Erythroblast (primary cell): ENCODE measurements around the gene EDEM2.
A peak's percentile ranks its signal among the peaks of the same experiment; 100 is the strongest.
"Not testable (repeated sequence)": the region's sequence is repeated elsewhere in the genome, so short reads cannot be mapped to it uniquely, and the experiment has no call there.

ENCODE experiments used
- DNase-seq, 2 experiments: peaks; one replicate each; lab custom pipeline; 2025; lab: John Stamatoyannopoulos, UW
- GATA1 ChIP-seq: IDR thresholded peaks from 2 replicates; pipeline ENCODE4 v1.6.1; 2011; ENCODE audit warnings: low read depth, mild to moderate bottlenecking, control low read depth, low read length, moderate library complexity
- POLR2A ChIP-seq: IDR thresholded peaks from 2 replicates; pipeline ENCODE4 v1.6.1; 2011; ENCODE audit warnings: mild to moderate bottlenecking, low read length

EDEM2 gene

GRCh38 chr20:35101620-35102019 lies 45.5 kb downstream of the EDEM2 start:
- DNase-seq = no peak

GRCh38 chr20:35093267-35093884 lies 53.8 kb downstream of the EDEM2 start:
- TF ChIP-seq GATA1 (no peak), POLR2A (no peak)
- peak in 1 of 2 experiments; percentile 44 for DNase-seq

More at GRCh38 chr20:35101620-35102019, 45.5 kb downstream of the EDEM2 start:
- TF ChIP-seq GATA1 (no peak), POLR2A (no peak)

DNA sequence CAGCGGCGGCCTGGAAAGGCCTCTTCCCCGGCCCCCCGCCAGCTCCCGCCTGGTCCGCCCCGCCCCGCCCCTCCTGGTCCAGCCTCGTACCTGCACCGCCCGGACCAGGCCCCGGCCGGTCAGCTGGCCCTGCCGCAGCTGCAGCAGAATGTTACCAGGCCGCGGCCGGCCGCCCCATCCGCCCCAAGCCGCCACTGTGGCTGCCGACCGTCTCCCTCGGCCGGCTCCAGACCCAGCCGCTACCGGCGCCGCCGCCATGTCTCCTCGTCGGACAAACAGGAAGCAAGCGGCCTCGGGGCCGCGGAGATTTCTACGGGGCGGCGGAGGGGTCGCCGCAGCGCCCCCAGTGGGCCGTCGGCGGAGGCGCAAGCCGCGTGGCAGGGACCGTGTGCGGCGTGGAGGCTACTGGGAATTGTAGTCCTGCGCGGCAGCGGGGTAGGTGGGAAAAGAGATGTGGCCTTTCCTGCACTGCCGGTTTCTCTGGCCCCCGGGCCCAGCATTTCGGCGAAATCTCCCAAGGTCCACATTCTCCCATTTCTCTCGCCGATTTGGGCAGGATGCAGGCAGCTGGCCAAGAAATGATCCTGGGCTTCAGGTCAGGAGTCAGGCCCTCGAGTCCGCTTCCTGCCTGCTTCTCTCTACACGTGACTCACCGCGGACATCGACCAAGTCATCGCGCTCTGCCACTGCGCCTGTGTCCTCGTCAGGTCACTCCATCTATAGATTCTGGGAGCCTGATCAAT lies 54.4 kb downstream of the EDEM2 start, which contains the start of gene TRPC4AP:
TSS of gene TRPC4AP (minus strand) at position 284 of the 743 bp plus-strand sequence. CDS start at position 258, 26 bp downstream.
- TF ChIP-seq GATA1 (no peak), POLR2A (peak; percentile 71)
- DNase-seq = peak; percentile 91 to 95

- peak; percentile 50 to 61 for DNase-seq
- no peak for TF ChIP-seq POLR2A
- TF ChIP-seq GATA1 = no peak
Observed at GRCh38 chr20:35091816-35092523, 55.2 kb downstream of the EDEM2 start.

DNA sequence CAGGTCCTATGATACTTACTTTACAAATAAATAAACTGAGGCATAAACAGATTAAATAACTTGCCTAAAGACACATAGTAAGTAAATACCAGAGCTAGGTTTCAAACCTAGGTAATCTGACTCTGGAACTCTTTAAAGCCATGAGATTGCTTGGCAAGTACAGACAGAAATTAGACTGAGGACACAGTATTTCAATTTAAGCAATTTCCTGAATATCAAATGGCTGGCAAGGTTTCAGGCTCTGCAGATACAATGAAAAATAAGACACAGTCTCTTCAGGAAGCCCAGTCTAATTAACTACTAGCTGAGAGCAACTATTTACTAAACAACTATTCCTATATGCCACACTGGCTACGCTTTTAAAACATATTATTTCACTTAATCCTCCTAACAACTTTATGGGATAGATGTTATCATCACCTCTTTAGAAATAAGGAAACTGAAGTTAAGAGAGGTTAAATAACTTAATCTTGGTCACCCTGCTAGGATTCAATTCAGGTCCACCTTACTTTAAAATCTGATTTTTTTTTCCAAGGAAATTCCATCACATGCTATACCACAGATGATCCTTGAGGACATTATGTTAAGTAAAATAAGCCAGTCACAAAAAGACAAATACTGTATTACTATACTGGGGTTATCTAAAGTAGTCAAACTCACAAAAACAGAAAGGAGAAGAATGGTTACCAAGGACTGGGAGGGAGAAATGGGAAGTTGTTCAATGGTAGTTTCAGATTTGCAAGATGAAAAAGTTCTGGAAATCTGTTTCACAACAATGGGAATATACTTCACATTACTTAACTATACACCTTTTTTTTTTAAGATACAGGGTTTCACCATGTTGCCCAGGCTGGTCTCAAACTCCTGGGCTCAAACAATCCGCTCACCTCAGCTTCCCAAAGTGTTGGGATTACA lies 58.6 kb downstream of the EDEM2 start:
- TF ChIP-seq POLR2A (no peak), GATA1 (no peak)
- DNase-seq = no peak

DNA sequence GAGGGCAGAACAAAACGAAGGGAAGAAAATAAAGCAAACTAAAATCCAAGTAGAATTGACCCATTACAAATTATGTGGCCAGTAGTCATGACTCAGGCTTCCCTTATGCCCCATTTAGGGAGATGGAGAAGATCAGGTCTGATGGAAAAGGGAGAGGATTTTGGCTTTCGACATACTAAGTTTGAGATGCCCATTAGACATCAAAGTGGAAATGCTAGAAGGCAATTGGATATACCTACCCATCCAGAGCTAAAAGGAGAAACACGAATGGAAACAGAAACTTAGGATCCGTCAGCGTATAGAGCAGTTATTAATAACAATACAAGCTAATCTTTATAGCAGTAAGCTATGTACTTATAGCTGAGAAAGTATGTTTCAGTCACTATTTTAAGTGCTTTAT lies 59.3 kb downstream of the EDEM2 start:
- DNase-seq = no peak
- TF ChIP-seq GATA1 = no peak
- TF ChIP-seq POLR2A = no peak

- TF ChIP-seq POLR2A (no peak), GATA1 (no peak)
Observed at GRCh38 chr20:35087355-35087754, 59.8 kb downstream of the EDEM2 start.

DNA sequence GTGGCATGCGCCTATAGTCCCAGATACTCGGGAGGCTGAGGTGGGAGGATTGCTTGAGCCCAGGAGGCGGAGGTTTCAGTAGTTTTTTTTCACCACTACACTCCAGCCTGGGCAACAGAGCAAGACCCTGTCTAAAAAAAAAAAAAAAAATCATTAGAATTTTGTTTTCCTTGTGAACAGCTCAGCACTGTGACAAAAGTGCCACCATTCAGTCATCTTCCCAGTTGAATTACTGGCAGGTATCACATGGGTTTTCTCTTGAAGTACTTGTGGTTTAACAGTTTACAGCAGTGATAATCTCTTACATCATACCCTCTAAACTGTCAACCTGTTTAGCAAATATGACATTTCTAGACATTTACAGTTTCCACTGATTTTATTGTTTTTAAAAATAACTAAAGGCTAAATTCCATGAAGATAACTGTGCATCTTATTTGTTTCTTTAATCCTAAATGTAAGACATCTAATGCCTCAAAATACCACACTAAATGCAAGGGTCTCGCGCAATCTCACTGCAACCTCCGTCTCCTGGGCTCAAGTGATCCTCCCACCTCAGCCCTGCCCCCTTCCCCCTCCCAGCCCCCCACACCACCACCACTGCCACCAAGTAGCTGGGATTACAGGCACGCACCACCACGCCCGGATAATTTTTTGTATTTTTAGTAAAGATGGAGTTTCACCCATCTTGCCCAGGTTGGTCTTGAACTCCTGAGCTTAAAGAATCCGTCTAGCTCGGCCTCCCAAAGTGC lies 61.5 kb downstream of the EDEM2 start:
- no peak for DNase-seq
- no peak for TF ChIP-seq POLR2A
- no peak for TF ChIP-seq GATA1

More at GRCh38 chr20:35087355-35087754, 59.8 kb downstream of the EDEM2 start:
- no peak for DNase-seq

DNA sequence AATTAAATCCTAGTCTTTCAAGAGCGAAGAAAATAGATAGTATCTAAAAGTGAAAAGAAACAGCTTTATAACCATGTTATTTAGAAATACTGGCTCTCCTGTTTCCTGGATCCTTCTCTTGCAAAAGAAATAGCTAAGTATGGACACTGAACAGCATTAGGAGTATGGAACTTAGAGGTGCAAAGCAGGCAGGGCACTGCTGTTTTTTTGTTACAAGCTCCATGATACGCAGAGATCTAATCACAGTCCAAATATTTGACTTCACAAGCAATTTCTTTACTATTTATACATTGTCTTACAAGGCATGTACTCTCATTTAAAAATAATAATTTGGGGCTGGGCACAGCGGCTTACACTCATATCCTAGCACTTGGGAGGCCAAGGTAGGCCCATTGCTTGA lies 62.1 kb downstream of the EDEM2 start:
- no peak for DNase-seq
- TF ChIP-seq GATA1 (no peak), POLR2A (no peak)

DNA sequence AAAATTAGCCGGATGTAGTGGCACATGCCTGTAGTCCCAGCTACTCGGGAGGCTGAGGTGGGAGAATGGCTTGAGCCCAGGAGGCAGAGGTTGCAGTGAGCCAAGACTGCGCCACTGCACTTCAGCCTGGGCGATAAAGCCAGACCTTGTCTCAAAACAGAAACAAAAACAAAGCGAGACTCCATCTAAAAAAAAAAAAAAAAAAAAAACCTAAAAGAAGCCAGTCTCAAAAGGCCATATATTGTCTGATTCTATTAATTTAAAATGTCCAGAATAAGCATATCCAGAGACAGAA lies 66.8 kb downstream of the EDEM2 start:
- not testable (repeated sequence) for DNase-seq

- TF ChIP-seq GATA1 (no peak), POLR2A (no peak)
- DNase-seq = no peak
Observed at GRCh38 chr20:35079472-35080347, 67.4 kb downstream of the EDEM2 start.

DNA sequence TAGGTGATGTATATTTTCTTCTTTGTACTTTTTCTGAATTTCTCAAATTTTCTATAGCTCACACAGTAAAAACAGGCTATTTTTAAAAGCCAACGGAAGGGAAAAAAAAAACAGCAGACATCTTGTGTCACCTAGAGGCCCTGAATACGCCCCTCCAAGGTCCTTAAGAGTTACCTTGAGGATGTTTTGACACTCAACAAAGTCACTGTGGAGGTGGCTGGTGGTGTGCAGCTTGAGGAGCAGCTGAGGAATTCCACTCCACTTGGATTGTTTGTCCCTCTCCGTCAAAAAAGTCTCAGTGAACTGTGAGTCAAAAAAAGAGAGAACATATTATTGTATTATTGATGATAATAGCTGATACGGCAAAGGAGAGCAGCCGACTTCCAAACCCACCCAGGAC lies 69.3 kb downstream of the EDEM2 start:
- TF ChIP-seq POLR2A = no peak
- no peak for TF ChIP-seq GATA1
- DNase-seq = no peak
